GM18526 (cell line): ENCODE measurements around the gene IMPDH1.

Source experiments
- POLR2A ChIP-seq: IDR thresholded peaks from 3 replicates; pipeline ENCODE4 v1.6.1; 2011; ENCODE audit not compliant: insufficient read length; ENCODE audit errors: extremely low read depth

IMPDH1 gene

DNA sequence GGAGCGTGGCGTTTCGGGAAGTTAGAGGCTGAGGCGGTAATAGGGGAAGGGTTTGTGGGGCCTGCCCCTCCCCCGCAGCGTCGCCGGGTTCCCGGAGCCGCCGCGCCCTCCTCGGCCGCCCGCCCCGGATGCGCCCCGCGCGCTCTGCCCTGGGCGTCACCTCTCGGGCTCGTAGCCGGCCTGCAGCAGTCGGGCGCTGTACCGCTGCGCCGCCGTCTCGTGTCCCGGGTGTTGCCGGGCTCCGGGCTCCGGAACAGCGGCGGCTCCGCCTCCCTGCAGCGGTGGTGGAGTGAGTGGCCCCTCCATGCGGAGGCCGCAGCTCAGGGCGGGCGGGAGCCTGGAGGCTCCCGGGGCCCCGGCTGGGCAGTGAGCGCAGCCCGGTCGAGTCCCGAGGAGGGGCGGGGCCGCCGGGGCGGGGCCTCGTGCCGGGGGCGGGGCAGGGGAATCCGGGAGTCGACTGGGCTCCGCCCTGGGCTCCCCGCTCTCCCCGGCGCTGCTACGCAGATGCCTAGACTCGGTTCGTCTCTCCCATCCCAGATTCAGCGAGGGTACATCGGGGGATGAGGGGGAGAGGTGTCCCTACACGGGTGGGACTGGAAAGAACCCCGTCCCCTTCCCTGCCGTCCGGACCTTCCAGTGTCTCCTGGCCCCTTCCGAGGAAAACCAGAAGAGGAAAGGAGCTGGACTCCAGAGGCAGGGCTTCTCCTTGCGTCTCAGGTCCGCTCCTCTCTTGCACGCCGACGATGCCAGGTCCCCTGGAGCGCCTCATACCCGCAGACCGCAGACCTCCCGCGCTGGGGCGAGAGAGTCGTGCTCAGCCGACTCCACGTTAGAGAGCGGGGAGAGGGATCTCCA, at the start of gene IMPDH1:
Gene IMPDH1 (minus strand): TSS at position 387 of the 855 bp plus-strand sequence. CDS start 81 bp downstream, at position 306.
- peak; percentile 47 for TF ChIP-seq POLR2A

DNA sequence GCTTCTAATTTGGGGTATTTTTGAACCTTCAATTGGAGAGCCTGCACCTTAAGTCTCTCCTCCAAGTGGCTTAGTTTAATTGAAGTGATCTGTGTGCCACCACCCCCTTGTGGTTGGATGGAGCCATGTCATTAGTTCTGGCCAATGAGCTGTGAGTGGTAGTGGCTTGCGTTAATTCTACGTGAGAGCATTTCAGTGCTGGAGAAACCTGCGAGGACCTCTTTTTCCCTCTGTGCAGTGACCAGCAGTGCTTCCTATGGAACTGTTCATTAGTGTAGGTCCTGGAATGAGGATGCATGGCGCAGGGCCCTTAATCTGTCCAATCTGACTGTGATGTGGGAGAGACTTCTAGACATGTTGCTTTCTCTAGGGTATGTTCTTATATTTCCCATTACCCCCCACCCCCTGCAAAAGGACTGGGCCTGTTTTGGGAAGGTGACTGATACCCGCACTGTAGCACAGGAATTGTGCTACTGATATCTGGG, 49.7 kb upstream of the IMPDH1 start:
- TF ChIP-seq POLR2A, result no peak

- no peak for TF ChIP-seq POLR2A
These were observed 49.2 kb upstream of the IMPDH1 start for GRCh38 chr7:128458956-128459355.

- TF ChIP-seq POLR2A, result no peak
These were observed 46.5 kb upstream of the IMPDH1 start for GRCh38 chr7:128456255-128456725.

GRCh38 chr7:128455543-128456254, 45.9 kb upstream of the IMPDH1 start, which contains the start of gene HILPDA:
HILPDA (plus strand) TSS chr7:128455878; CDS start chr7:128457269, 1,391 bp downstream.
- TF ChIP-seq POLR2A, result peak; percentile 88

GRCh38 chr7:128454808-128455542, 45.2 kb upstream of the IMPDH1 start:
- no peak for TF ChIP-seq POLR2A

- TF ChIP-seq POLR2A, result no peak
These were observed 44.3 kb upstream of the IMPDH1 start for GRCh38 chr7:128453836-128454804.

GRCh38 chr7:128452552-128452951, 42.8 kb upstream of the IMPDH1 start:
- no peak for TF ChIP-seq POLR2A

DNA sequence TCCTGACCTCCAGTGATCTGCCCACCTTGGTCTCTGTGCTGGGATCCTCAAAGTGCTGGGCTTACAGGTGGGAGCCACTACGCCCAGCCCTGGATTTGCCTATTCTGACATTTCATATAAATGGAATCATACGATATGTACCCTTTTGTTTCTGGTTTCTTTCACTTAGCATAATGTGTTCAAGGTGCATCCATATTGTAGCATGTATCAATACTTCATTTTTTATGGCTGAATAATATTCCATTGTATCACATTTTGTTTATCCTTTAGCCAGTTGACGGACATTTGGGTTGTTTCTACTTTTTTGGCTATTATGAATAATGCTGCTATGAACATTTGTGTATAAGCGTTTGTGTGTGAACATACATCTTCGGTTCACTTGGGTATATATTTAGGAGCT, 41.1 kb upstream of the IMPDH1 start:
- TF ChIP-seq POLR2A, result no peak

- no peak for TF ChIP-seq POLR2A
These were observed 40.6 kb upstream of the IMPDH1 start for GRCh38 chr7:128450409-128450808.

- TF ChIP-seq POLR2A, result no peak
These were observed 39.0 kb upstream of the IMPDH1 start for GRCh38 chr7:128448751-128449302.

DNA sequence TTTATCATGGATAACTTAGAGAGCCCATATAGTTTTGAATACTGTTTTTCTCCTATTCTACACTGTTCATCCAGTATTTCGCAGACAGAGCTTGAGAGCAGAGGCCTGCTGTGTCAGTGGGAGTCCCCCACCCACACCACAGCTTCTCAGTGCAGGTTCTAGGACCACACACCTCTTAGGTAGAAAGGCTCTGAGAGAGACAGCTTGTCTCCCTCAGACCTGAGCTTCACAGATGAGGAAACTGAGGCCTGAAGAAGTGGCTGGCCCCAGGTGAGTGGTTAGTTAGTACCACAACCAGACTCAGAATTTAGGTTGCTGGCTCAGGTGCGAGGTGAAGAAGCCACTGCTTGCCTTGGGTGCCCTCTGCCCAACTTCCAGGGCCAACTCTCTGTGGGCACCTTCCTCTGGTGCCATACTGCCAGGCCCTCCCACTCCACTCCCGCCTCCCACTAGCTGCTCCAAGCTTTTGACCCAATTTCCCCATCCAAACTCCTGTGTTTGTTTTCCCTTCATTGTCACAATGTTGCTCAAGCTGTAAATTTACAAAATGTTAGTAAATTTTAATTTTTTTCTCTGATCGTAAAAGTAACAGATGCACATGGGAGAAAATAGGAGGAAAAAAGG, 38.3 kb upstream of the IMPDH1 start:
- TF ChIP-seq POLR2A, result no peak

DNA sequence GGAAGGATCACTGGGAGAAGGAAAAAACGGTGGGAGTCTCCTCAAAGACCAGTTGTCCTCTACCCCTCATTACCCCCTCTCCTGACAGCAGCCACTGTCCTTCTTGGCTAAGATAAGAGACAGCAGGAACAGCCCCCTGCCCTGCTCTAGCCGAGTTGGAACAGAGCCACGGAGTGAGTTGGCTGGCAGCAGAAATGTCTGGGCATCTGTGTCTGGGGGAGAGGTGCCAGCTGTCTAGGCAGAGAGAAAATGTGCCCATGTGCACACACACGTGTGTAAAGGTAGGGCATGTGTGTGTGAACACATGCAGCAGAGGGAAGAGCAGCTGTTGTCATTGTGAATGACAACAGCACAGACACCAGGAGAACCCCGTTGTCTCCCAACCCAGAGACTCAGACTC, 36.5 kb upstream of the IMPDH1 start:
- TF ChIP-seq POLR2A, result no peak
